HUES64 (cell line): ENCODE results near the gene CTBP2.

Experiments used
- H3K27ac ChIP-seq: 2 replicates; pipeline ENCODE4 v1.7.0; 2013; ENCODE audit warnings: low read depth, low read length, inconsistent platforms
- H3K27me3 ChIP-seq: 2 replicates; pipeline ENCODE4 v1.6.1; 2013; ENCODE audit warnings: mild to moderate bottlenecking, low read length; ENCODE audit not compliant: insufficient read depth
- H3K36me3 ChIP-seq: 2 replicates; pipeline ENCODE4 v1.6.1; 2013; ENCODE audit warnings: mild to moderate bottlenecking, low read length; ENCODE audit not compliant: insufficient read depth
- H3K4me1 ChIP-seq: 2 replicates; pipeline ENCODE4 v1.6.1; 2013; ENCODE audit warnings: mild to moderate bottlenecking, low read length, moderate library complexity; ENCODE audit not compliant: insufficient read depth
- H3K4me3 ChIP-seq: 2 replicates; pipeline ENCODE4 v1.5.1; 2013; ENCODE audit warnings: mild to moderate bottlenecking, low read length, moderate library complexity
- H3K9ac ChIP-seq: 2 replicates; pipeline ENCODE4 v1.6.1; 2013; ENCODE audit warnings: mild to moderate bottlenecking, low read depth, low read length
- H3K9me3 ChIP-seq: 2 replicates; pipeline ENCODE4 v1.6.1; 2013; ENCODE audit warnings: low read depth, low read length; ENCODE audit not compliant: insufficient read depth
- WGBS: fragments of 150-250, 120-280 bp; methylation state at CpG from one replicate; pipeline ENCODE4 v1.1.7; 2013; ENCODE audit warnings: missing lambda C conversion rate; 5-methylcytosine and 5-hydroxymethylcytosine counted together

The CTBP2 gene

GRCh38 chr10:125041856-125042506 lies 118.4 kb downstream of the CTBP2 start:
- no peaks in the 10 kb centered on the region for H3K27me3 ChIP-seq
- H3K9me3 ChIP-seq: no peaks in the 10 kb centered on the region
- H3K27ac ChIP-seq: no peak overlapping the region
- peaks cover 66% of the 10 kb centered on the region for H3K4me1 ChIP-seq
- peaks cover 32% of the 10 kb centered on the region for H3K36me3 ChIP-seq
- WGBS: 77% methylated on average over 8 of the region's 9 CpGs
- no peak overlapping the region for H3K9ac ChIP-seq
- no peak overlapping the region for H3K4me3 ChIP-seq

GRCh38 chr10:125039354-125039769 lies 121.0 kb downstream of the CTBP2 start:
- no peak overlapping the region for H3K4me3 ChIP-seq
- no peak overlapping the region for H3K27ac ChIP-seq
- peaks cover 62% of the 10 kb centered on the region for H3K4me1 ChIP-seq
- no peaks in the 10 kb centered on the region for H3K9me3 ChIP-seq
- no peak overlapping the region for H3K9ac ChIP-seq
- 91% methylated on average over 15 of the region's 15 CpGs for WGBS
- H3K27me3 ChIP-seq: no peaks in the 10 kb centered on the region
- peaks cover 52% of the 10 kb centered on the region for H3K36me3 ChIP-seq

- 82% methylated on average over 8 of the region's 8 CpGs for WGBS
- Histone ChIP-seq H3K36me3 (peaks cover 53% of the 10 kb centered on the region), H3K27ac (no peak overlapping the region), H3K27me3 (no peaks in the 10 kb centered on the region), H3K9ac (no peak overlapping the region), H3K4me3 (no peak overlapping the region), H3K9me3 (no peaks in the 10 kb centered on the region), H3K4me1 (peaks cover 62% of the 10 kb centered on the region)
These were observed 121.7 kb downstream of the CTBP2 start for GRCh38 chr10:125038637-125039036.

GRCh38 chr10:125037145-125037877 lies 123.1 kb downstream of the CTBP2 start:
- WGBS: 86% methylated on average over 8 of the region's 8 CpGs
- Histone ChIP-seq H3K27ac (peak overlapping the region; percentile 3; the same call in 1 of the 2 replicates), H3K4me1 (peaks cover 54% of the 10 kb centered on the region)

GRCh38 chr10:125035588-125036295 lies 124.6 kb downstream of the CTBP2 start:
- no peak overlapping the region for H3K27ac ChIP-seq
- H3K9me3 ChIP-seq: no peaks in the 10 kb centered on the region
- 94% methylated on average over 7 of the region's 7 CpGs for WGBS
- H3K27me3 ChIP-seq: no peaks in the 10 kb centered on the region
- no peak overlapping the region for H3K4me3 ChIP-seq
- peaks cover 63% of the 10 kb centered on the region for H3K36me3 ChIP-seq
- H3K4me1 ChIP-seq: peaks cover 51% of the 10 kb centered on the region
- H3K9ac ChIP-seq: no peak overlapping the region

More at GRCh38 chr10:125037145-125037877, 123.1 kb downstream of the CTBP2 start:
- Histone ChIP-seq H3K36me3 (peaks cover 63% of the 10 kb centered on the region), H3K9ac (no peak overlapping the region), H3K27me3 (no peaks in the 10 kb centered on the region), H3K4me3 (no peak overlapping the region), H3K9me3 (no peaks in the 10 kb centered on the region)

- no peak overlapping the region for H3K4me3 ChIP-seq
- no peak overlapping the region for H3K9ac ChIP-seq
- H3K36me3 ChIP-seq: peaks cover 63% of the 10 kb centered on the region
- H3K9me3 ChIP-seq: no peaks in the 10 kb centered on the region
- H3K27me3 ChIP-seq: no peaks in the 10 kb centered on the region
- WGBS: 93% methylated on average over 9 of the region's 11 CpGs
- H3K4me1 ChIP-seq: peaks cover 52% of the 10 kb centered on the region
- H3K27ac ChIP-seq: no peak overlapping the region
These were observed 125.2 kb downstream of the CTBP2 start for GRCh38 chr10:125035136-125035535.

GRCh38 chr10:125034675-125035074 lies 125.7 kb downstream of the CTBP2 start:
- H3K27me3 ChIP-seq: no peaks in the 10 kb centered on the region
- H3K4me1 ChIP-seq: peaks cover 56% of the 10 kb centered on the region
- H3K9me3 ChIP-seq: no peaks in the 10 kb centered on the region
- WGBS: 94% methylated on average over 3 of the region's 3 CpGs
- H3K9ac ChIP-seq: no peak overlapping the region
- H3K36me3 ChIP-seq: peaks cover 65% of the 10 kb centered on the region
- H3K27ac ChIP-seq: no peak overlapping the region
- H3K4me3 ChIP-seq: no peak overlapping the region

- Histone ChIP-seq H3K9ac (no peak overlapping the region), H3K27me3 (no peaks in the 10 kb centered on the region), H3K4me1 (peaks cover 52% of the 10 kb centered on the region), H3K27ac (no peak overlapping the region), H3K9me3 (no peaks in the 10 kb centered on the region), H3K4me3 (no peak overlapping the region), H3K36me3 (peaks cover 61% of the 10 kb centered on the region)
- WGBS: 92% methylated on average over 27 of the region's 27 CpGs
These were observed 127.0 kb downstream of the CTBP2 start for GRCh38 chr10:125033146-125033924.

GRCh38 chr10:125032474-125033020 lies 127.8 kb downstream of the CTBP2 start:
- Histone ChIP-seq H3K27ac (no peak overlapping the region), H3K36me3 (peaks cover 58% of the 10 kb centered on the region), H3K27me3 (no peaks in the 10 kb centered on the region), H3K4me3 (no peak overlapping the region), H3K4me1 (peaks cover 47% of the 10 kb centered on the region), H3K9me3 (no peaks in the 10 kb centered on the region), H3K9ac (no peak overlapping the region)
- WGBS: 93% methylated on average over 15 of the region's 15 CpGs

- H3K27me3 ChIP-seq: no peaks in the 10 kb centered on the region
- peaks cover 35% of the 10 kb centered on the region for H3K4me1 ChIP-seq
- H3K36me3 ChIP-seq: peaks cover 57% of the 10 kb centered on the region
- 89% methylated on average over 10 of the region's 10 CpGs for WGBS
- no peak overlapping the region for H3K4me3 ChIP-seq
- no peaks in the 10 kb centered on the region for H3K9me3 ChIP-seq
- H3K27ac ChIP-seq: no peak overlapping the region
- H3K9ac ChIP-seq: no peak overlapping the region
These were observed 129.7 kb downstream of the CTBP2 start for GRCh38 chr10:125030567-125031197.
